GM03348 (cell line): ENCODE results near the gene SPECC1L.

Experiments
- DNase-seq: peaks from one replicate; pipeline ENCODE4 v3.0.0; 2012; ENCODE audit warnings: low spot score

The SPECC1L gene

DNA sequence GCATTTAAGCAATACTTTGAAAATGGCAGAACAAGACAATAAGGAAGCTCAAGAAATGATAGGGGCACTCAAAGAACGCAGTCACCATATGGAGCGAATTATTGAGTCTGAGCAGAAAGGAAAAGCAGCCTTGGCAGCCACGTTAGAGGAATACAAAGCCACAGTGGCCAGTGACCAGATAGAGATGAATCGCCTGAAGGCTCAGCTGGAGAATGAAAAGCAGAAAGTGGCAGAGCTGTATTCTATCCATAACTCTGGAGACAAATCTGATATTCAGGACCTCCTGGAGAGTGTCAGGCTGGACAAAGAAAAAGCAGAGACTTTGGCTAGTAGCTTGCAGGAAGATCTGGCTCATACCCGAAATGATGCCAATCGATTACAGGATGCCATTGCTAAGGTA lies 51.9 kb downstream of the SPECC1L start:
- peak; percentile 61 for DNase-seq

DNA sequence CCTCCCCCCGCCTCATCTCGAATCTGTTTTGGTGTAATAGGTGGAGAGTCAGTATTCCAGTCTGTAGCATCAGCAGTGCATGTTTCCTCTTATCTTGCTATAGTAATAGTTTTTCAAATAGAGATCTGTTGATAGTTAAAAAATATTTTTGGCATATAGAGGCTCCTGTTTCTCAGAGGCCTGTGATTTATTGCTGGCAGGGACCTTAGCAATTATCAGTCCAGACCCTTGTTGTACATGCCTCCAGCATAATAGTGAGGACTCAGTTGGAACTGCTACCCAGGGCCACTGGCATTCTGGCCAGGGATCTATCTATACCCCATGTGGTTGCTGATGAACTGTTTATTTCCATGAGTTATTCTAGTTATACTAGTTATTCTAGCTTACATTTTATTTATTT lies 52.6 kb downstream of the SPECC1L start:
- DNase-seq = no peak

DNA sequence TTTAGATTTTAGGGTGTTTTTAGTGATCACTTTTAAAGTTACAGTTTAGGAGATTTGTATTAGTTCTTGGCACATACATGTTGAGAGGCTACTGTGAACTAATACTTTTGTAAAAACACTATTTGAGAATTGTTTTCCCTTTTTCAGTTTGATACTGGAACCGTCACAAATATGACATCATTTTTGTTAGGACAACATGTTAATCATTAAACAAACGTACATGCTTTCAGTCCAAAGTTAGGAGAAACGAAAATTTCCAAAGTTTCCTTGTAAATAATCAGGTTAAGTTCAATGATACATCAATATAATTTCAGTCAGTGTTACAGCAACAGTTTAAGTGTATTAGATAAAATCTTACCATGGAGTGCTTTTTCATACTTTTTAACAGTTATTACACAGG lies 53.1 kb downstream of the SPECC1L start:
- DNase-seq = no peak

DNA sequence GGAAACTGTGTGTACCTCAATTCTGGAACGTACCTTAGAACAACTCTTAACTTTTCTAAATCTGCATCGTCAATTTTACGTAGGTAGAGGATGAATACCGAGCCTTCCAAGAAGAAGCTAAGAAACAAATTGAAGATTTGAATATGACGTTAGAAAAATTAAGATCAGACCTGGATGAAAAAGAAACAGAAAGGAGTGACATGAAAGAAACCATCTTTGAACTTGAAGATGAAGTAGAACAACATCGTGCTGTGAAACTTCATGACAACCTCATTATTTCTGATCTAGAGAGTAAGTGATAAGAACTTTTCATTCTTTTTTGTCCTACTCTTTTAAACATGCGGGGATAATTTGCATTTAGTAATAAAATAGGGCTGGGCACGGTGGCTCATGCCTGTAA lies 53.5 kb downstream of the SPECC1L start:
- no peak for DNase-seq

DNA sequence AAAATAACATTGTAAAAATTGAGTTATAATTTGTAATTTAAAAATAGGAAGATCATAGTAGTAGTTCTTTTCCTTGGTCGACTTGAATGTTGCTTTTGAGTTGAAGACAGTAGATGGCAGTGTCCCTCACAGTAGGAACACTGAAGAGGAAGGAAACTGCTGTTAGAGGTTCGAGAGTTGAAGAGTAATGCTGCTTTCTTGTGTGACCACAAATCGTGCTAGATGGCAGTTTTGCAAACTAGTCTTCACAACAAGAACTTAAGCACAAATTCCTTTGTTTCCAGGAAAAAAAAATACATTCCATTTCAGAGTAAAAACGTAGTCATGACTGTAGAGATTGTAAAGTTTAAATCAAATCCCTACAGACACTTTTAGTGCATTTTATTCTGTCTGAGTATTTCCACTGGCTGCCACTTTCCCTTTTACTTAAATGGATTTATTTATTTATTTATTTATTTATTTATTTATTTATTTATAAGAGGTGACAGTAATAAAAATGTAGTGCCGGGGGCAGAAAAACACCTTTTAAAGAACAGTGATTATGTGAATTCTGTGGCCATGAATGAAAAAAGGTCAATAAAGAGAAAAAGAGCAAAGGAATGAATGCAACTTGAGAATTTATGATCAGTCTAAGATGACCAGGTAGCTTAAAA lies 54.6 kb downstream of the SPECC1L start:
- peak; percentile 84 for DNase-seq

DNA sequence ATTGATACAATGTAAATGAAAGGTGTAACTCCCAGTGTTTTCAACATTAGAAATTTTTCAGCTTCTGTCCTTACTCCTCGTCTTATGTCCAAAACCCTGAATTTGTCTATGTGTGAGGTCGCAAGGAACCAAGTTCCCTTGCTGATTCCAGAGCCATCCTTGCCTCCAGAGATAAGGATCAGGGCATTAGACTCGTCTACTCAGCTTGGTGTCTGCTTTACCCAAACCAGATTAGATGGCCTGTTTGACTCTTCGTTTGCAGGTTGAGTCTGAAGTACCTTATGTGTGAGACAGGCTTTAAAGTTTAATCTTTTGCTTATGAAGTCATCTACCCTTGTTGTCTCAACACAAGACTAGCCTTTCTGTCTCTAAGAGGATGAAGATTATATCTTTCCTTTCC lies 55.6 kb downstream of the SPECC1L start:
- DNase-seq = no peak

DNA sequence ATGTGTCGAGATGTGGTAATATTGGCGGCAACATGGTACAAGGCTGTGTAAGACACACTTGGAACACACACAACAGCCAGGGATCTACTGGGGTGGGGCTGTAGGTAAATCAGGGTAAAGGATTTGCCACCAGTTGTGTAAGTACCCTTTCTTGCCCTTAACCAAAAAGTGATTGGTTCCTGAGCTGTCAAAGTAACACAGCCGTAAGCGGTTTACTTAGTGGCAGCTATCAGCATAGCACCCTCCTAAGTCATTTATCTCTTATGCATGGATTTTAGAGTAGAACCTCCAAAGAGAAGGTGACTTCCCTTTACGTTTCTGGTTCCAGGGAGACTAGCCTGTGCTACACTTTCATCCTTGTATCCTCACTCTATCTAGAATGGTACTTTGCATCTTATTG lies 57.2 kb downstream of the SPECC1L start:
- no peak for DNase-seq

DNA sequence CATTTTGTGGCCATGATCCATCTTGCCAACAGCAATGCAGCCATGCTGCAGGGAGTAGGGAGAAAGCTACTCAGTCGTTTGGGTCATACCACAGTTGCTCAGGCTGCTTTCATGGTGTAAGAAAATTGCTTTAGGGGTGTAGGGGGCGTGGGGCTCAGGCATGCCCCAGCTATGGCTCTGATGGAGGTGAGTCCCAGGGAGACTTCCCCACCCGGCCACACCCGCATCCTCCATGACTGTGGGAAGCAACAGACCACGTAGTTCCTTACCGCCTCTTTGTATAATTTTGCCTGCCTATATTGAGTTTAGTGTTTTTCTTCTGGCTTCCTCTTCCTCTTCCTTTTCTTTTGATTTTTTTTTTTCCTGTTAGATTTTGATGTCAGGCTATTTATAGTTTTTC lies 58.8 kb downstream of the SPECC1L start:
- no peak for DNase-seq

DNA sequence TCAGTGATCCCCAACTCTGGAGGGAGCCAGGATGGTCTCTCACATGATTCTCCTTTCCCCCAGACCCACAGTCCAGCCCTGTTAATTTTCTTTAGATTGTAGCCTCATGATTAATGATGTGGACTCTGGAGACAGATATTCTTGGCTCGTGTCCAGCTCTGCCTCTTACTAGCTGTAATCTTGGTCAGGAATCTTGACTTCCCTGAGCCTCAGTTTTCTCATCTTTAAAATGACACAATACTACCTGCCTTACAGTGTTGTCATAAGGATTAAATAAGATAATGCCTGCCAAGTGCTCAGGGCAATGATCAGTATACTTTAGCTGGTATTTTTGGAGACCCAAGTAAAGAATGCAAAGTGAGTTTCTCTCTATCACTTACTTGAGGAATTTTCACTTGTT lies 60.0 kb downstream of the SPECC1L start:
- no peak for DNase-seq

DNA sequence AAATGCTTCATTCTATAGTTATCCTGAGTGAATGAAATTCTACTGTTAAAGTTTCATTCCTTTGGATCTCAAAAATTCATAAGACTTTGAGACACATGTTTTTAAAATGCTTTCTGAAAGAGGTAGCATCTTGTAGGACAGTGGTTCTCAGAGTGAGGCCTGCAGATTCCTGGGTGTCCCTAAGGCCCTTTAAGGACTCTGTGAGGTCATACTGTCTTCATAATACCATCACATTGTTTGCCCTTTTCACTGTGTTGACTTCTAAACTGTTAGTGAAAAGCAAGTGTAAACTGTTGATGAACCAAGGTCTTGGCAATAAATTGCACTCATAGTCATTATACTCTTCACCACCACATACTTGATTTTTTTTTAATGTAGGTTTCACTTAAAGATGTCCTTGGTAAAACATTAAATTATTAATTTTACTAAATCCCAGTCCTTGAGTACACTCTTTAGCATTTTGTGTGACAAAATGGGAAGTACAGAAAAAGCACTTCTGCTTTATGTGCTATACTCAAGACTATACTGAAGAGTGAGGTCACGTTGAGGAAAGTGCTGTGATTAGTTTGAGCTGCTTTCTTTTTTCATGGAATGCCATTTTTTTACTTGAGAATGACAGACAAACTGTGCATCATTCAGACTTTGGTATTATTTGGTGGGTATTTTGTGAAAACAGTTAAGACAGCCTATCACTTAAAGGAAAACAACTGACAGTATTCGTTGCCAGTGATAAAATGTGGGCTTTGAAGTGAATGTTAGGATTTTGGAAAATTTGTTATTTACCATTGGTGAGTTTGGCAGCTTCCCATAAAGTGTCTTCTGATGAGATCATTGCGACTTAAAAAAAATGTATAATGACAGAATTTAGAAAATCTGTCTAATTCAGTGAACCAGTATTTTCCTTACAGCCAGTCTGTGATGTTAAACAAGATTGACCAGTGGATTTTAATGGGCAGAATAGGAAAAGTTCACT lies 61.1 kb downstream of the SPECC1L start:
- no peak for DNase-seq

DNA sequence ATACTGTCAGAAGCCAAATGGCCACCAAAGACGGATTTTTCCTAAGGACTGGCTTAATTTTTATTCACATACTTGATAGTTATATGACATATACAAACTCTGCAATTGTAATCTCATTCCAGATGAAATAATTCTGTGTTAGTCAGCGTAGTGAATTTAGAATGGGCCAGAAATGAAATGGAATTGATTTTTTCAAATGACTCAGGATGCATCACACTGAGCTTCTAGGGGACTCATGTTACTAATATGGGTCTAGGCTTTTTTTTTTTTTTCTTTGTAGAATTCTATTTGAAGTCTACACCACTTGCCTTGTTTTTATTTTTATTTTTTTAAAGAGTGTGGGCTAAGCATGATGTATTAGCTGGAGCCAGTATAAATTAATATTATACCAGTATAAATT lies 62.7 kb downstream of the SPECC1L start:
- DNase-seq = peak; percentile 67

DNA sequence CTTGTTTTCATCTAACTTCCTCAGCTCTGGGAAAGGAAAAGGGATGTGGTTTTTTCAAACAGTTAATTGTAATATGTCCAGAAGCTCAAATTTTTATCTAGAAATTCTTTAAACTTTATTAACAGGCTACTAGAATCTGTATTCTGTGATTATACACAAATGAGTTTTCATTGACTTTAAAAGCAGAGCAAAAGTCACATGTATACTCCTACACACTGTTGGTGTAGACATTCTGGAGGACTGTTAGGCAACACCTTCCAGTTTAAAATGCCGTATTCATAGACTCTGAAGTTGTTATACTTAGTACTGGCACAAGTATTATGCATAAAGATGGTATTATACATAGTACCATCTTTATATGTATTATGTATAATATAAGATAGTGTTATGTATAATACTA lies 64.9 kb downstream of the SPECC1L start:
- DNase-seq = no peak

DNA sequence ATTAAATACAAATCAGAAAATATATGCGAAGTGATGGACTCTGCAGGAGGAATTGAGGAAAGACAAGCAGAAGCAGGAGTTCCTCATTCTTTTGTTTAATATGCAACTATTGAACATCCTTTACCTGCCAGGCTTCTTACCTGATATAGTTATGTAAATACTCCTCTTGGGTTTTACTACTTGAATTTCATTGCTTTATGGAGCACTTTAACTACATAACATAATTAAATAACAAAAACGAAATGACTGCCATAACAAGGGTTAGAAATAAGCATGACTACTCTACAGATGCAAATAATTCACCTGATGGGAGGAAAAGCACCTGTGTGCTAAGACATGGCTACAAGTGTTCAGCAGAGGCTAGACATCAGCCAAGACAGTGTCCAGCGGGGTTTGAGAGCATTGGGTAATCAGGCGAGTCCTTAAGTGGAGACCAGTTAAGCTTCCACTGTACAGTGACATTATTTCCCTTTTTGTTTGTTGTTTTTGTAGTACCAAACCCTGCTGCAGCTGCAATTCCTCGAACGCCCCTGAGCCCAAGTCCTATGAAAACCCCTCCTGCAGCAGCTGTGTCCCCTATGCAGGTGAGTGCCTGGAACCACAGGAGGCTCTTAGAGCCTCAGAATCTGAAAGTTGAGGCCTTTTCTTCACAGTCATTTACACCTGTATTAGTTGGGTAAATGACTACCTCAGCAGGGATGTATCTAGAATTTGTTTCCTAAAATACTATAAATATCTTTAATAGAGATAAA lies 67.4 kb downstream of the SPECC1L start:
- DNase-seq = no peak

DNA sequence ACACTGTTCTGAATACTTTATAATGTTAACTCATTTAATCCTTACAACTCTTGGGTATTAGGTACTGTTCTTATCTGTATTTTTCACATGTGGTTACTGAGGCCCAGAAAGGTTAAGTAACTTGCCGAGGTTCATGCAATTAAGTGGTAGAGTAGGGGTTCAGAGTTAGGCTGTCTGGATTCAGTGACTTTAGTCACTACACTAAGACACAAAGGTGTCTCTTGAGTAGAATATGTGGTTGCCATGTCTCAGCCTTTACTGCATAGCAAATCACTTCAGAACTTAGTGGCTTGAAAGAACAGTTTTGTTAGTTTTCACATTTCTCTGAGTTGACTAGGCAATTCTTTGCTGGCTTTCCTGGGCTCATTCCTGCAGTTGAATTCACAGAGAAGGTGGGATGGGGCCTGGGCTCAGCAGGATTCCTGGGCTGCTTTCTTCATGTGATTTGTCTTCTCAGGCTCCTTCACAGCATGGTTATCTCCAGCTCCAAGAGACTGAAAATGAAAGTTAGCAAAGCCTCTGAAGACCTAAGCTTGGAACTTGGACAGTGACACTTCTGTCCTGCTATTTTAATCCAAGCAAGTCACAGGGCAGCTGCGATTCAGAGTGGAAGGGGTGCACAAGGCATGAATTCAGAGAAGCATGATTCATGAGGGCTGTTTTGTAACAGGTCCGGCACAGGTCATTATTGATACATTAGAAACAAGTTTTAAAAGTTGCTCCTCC lies 68.3 kb downstream of the SPECC1L start:
- DNase-seq = peak; percentile 15

DNA sequence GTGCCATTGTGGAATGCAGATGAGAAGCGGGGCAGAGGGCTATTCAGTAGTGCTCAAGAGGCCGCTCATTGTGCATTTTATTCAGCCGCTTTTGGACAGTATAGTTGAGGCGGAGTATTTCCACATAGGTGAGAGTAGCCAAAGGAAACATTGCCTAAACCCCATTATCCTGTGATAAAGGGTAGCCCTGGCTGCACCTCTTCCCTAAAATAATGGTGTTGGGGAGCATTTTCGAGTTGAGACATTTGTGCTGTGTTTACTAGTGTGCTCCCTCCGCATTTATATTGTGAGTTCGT lies 68.8 kb downstream of the SPECC1L start:
- no peak for DNase-seq

DNA sequence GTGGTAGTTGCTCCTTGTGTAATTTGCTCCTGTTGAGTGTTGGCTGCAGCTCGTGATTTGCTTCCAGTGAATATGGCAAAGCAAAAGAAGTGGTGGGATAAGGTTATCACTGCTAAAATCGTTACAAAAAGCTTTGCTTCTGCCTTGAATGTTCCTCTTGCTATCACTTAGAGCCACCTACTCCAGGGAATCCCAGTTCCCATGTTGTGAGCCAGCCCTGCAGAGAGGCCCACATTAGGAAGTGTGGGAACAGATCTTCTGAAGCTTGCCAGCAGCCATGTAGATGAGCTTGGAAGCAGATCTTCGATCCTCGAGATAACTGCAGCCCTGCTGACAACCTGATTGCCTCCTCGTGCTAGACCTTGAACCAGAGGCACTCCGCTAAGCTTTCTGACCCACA lies 71.0 kb downstream of the SPECC1L start:
- no peak for DNase-seq

DNA sequence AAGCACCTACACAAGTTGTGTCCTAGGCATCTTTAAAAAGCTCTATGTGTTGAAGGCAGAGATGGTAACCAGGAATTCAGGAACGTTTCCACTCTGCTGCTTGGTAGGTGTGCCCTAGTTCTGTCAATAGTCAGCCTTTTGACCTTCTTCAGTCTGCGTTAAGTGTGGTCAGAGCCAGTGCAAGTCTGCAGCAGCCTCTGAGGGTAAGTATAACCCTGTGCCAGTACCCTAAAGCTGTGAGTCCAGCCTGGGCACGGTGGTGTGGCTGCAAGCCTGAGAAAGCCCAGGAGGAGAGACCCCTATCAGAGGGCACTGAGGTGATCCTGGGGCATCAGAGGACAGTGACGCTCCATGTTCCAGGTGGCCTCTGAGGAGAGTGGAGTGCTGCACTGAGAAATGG lies 80.0 kb downstream of the SPECC1L start:
- DNase-seq = no peak

DNA sequence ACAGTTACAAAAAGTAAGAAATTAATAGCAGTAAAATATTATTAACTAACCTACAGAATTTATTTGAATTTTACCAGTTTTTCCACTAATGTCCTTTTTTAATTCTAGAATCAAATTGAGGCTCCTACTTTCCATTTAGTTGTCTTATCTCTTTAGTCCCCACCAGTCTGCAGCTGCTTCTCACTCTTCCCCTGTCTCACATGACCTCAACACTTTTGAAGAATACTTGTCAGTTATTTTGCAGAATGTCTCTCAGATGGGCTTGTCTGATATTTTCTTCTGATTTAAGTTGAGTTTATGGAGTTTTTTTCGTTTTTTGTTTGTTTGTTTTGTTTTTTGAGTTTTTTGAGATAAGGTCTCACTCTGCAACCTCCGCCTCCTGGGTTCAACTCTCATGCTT lies 82.5 kb downstream of the SPECC1L start:
- no peak for DNase-seq

DNA sequence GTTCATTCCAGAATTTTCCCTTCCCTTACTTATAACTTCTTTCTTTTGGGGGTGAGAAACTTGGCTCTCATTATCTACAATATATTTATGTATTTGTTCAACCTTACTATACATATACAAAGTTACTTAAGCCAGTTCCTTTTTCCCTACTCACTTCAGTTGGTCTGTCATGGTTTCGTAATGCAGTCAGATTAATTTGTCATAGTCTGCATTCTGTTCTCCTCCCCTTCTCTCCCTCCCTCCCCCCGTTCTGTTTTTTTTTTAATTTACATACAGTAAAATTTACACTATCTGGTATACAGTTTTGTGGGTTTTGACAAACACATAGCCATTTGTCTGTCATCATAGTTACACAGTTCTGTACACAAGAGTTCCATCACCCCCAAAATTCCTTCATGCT lies 84.9 kb downstream of the SPECC1L start:
- no peak for DNase-seq

DNA sequence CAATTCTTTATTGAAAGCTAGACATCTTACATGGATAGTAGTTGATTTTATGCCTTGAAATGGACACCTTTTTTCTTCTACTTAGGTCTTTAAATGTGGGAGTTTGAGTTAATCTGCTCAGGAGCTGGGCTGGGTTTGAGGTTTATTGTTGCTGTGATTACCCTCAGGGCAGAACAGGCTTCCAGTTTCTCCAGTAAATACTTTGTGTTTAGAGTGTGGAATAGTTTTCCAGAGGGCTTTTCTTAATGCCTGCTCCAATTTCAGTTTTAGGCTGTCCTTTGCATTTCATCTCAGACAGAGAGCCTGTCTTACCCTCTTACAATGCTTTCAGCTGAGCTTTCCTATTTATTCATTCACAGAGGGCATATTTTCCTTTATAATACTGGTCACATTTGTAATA lies 86.9 kb downstream of the SPECC1L start:
- no peak for DNase-seq

DNA sequence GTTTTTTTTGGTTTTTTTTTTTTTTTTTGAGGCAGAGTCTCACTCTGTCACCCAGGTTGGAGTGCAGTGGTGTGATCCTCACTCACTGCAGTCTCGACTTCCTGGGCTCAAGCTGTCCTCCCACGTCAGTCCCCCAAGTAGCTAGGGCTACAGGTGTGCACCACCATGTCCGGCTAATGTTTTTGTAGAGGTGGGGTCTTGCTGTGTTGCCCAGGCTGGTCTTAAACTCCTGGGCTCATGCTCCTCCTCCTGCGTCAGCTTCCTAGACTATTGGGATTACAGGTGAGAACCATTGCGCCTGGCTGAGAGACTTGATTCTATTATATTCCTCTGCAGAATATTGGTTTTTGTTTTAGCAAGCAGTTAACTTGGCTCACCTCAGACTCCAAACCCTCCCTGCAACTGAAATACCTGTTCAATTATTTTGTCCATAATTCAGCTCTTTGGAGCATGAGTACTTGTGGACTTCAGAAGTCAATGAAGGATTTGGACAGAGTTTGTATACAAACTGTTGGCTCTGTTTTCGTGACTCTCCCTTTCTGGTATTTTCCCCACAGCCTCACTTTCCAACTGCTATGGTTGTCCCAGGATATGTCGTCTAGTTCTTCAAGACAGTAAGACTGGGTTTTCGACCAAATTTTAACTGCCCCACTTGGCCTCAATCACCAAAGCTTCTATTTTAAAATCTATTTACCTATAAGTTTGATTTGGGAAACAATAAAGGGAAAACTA lies 87.6 kb downstream of the SPECC1L start:
- DNase-seq = no peak
